GM23338 (cell line): Measurements from ENCODE around the gene RASL11B.

Experiments used
- TF ChIP-seq, protein P1 (sequence below), 2 experiments: fragments of 200-600 bp in 1 of 2; sonication (generic) in 1 of 2; conservative IDR thresholded peaks; 2 replicates each; pipeline versions ENCODE4 v1.5.1 to v1.6.1; 2016 to 2017; ENCODE audit warnings: antibody characterized with exemption in 2 of 2, low read depth in 2 of 2, mild to moderate bottlenecking in 2 of 2, moderate library complexity in 1 of 2
- TF ChIP-seq, protein P2 (sequence below): IDR thresholded peaks from one replicate; pipeline ENCODE4 v1.6.1; 2018; ENCODE audit warnings: antibody characterized with exemption; ENCODE audit not compliant: unreplicated experiment

- TF ChIP-seq, protein P1, sequence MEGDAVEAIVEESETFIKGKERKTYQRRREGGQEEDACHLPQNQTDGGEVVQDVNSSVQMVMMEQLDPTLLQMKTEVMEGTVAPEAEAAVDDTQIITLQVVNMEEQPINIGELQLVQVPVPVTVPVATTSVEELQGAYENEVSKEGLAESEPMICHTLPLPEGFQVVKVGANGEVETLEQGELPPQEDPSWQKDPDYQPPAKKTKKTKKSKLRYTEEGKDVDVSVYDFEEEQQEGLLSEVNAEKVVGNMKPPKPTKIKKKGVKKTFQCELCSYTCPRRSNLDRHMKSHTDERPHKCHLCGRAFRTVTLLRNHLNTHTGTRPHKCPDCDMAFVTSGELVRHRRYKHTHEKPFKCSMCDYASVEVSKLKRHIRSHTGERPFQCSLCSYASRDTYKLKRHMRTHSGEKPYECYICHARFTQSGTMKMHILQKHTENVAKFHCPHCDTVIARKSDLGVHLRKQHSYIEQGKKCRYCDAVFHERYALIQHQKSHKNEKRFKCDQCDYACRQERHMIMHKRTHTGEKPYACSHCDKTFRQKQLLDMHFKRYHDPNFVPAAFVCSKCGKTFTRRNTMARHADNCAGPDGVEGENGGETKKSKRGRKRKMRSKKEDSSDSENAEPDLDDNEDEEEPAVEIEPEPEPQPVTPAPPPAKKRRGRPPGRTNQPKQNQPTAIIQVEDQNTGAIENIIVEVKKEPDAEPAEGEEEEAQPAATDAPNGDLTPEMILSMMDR (conservative IDR thresholded peaks at IDR 0.05; ENCODE audit: low read depth in 2 of 2), result no peak
- TF ChIP-seq, protein P2, sequence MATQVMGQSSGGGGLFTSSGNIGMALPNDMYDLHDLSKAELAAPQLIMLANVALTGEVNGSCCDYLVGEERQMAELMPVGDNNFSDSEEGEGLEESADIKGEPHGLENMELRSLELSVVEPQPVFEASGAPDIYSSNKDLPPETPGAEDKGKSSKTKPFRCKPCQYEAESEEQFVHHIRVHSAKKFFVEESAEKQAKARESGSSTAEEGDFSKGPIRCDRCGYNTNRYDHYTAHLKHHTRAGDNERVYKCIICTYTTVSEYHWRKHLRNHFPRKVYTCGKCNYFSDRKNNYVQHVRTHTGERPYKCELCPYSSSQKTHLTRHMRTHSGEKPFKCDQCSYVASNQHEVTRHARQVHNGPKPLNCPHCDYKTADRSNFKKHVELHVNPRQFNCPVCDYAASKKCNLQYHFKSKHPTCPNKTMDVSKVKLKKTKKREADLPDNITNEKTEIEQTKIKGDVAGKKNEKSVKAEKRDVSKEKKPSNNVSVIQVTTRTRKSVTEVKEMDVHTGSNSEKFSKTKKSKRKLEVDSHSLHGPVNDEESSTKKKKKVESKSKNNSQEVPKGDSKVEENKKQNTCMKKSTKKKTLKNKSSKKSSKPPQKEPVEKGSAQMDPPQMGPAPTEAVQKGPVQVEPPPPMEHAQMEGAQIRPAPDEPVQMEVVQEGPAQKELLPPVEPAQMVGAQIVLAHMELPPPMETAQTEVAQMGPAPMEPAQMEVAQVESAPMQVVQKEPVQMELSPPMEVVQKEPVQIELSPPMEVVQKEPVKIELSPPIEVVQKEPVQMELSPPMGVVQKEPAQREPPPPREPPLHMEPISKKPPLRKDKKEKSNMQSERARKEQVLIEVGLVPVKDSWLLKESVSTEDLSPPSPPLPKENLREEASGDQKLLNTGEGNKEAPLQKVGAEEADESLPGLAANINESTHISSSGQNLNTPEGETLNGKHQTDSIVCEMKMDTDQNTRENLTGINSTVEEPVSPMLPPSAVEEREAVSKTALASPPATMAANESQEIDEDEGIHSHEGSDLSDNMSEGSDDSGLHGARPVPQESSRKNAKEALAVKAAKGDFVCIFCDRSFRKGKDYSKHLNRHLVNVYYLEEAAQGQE, result no peak
These were observed 10.1 kb upstream of the RASL11B start for GRCh38 chr4:52852041-52852440.
